Activated T-helper 9 cell treated with anti-CD3 and anti-CD28 coated beads, Interleukin-2, amount 50 U/mL, for 16 hours (primary cell): Measurements from ENCODE around the gene SCO2.
"Not testable (repeated sequence)": the region's sequence is repeated elsewhere in the genome, so short reads cannot be mapped to it uniquely, and the experiment has no call there.

ENCODE experiments used
- DNase-seq: peaks from one replicate; pipeline ENCODE4 v3.0.0-alpha.2; 2020; ENCODE audit warnings: low read depth

The SCO2 gene

GRCh38 chr22:50550395-50550794, 25.0 kb upstream of the SCO2 start:
- DNase-seq = no peak

GRCh38 chr22:50548921-50549790, 23.8 kb upstream of the SCO2 start:
- no peak for DNase-seq

GRCh38 chr22:50548040-50548920, 22.9 kb upstream of the SCO2 start:
- peak; percentile 46 for DNase-seq

GRCh38 chr22:50547263-50547985, 22.0 kb upstream of the SCO2 start:
- DNase-seq = no peak

GRCh38 chr22:50546326-50547262, 21.2 kb upstream of the SCO2 start:
- no peak for DNase-seq

- DNase-seq = no peak
Measured at GRCh38 chr22:50545522-50546325, 20.3 kb upstream of the SCO2 start, which contains the start of gene KLHDC7B. Gene KLHDC7B, plus strand, starts transcription at chr22:50545899. Its CDS starts 345 bp downstream, at chr22:50546244.

GRCh38 chr22:50544746-50545253, 19.4 kb upstream of the SCO2 start:
- DNase-seq = no peak

- peak; percentile 77 for DNase-seq
Measured at GRCh38 chr22:50544078-50544745, 18.8 kb upstream of the SCO2 start.

GRCh38 chr22:50542416-50542927, 17.1 kb upstream of the SCO2 start:
- DNase-seq = no peak

GRCh38 chr22:50541667-50542026, 16.2 kb upstream of the SCO2 start:
- not testable (repeated sequence) for DNase-seq

GRCh38 chr22:50540381-50540780, 15.0 kb upstream of the SCO2 start:
- no peak for DNase-seq

GRCh38 chr22:50537765-50538164, 12.4 kb upstream of the SCO2 start:
- no peak for DNase-seq

GRCh38 chr22:50536226-50536625, 10.8 kb upstream of the SCO2 start:
- no peak for DNase-seq

- DNase-seq = no peak
Measured at GRCh38 chr22:50535113-50535512, 9.7 kb upstream of the SCO2 start.

- not testable (repeated sequence) for DNase-seq
Measured at GRCh38 chr22:50533856-50534711, 8.7 kb upstream of the SCO2 start.

GRCh38 chr22:50532824-50533796, 7.7 kb upstream of the SCO2 start:
- DNase-seq = no peak
